Activated CD4-positive, CD25-positive, alpha-beta regulatory T cell treated with anti-CD3 and anti-CD28 coated beads, Interleukin-2, amount 50 U/mL, for 16 hours (primary cell): ENCODE results near the gene SNPH.

ENCODE experiments used
- DNase-seq: peaks from one replicate; pipeline ENCODE4 v3.0.0-alpha.2; 2020; ENCODE audit warnings: low read depth, low spot score

The SNPH gene

DNA sequence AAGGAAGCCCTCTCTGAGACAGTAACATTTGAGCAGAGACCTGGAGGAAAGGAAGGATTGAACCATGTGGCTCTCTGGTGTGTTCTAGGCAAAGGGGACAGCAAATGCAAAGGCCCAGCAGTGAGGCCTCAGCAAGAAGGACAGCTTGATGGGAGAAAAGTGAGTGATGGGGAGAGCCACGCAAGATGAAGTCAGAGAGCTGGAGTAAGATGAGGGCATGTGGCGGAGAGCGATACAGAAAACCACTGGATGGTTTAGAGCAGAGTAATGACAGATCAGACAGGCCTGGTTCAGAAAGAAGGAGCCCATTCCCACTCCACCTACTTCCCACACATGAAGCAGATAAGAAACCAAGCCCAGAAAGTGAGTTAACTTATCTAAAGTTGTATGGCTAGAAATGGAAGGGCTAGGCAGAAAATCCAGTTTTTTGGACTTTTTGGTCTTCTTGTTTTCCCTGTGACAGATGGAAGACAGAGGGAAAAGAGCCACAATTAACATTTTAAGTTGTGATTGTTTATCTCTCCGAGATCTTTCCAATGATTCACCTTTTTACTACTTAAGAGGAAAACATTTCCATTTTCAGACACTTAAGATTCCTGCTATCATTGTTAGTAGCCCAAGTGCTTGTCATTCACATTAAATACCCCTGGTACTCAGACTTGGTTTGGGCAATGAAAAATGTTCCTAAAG is 723 bp upstream of the SNPH start:
- DNase-seq, result no peak

DNA sequence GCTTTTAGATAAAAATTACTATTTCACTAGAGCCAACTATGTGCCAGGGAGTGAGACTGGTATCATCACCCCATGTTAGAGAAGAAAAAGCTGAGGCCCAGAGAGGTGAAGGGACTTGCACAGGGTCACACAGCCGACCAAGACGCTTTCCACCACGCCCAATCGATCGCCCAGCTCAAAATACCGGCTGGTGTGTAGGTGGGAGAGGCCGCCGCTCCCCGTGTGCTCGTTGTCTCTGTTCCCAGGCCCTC is 253 bp upstream of the SNPH start:
- no peak for DNase-seq

DNA sequence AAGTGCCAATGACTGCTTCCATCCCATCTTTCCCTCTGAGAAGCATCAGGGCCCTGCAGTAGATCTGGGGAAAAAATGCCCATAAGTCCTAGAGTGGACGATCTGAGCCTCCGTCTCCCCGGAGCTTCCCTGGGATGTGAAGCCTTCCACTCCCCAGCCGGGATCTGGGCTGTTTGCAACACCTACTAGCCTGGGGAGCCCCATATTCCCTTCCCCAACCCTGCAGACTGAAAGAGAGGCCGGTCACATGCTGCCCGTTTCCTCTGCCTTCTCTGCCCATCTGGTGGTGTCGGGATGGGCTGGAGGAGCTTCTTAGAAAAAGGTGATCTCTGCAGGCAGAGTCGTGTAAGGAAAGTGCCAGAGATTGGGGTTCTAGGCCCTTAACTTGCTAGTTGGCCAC is 1.1 kb downstream of the SNPH start:
- DNase-seq, result no peak

DNA sequence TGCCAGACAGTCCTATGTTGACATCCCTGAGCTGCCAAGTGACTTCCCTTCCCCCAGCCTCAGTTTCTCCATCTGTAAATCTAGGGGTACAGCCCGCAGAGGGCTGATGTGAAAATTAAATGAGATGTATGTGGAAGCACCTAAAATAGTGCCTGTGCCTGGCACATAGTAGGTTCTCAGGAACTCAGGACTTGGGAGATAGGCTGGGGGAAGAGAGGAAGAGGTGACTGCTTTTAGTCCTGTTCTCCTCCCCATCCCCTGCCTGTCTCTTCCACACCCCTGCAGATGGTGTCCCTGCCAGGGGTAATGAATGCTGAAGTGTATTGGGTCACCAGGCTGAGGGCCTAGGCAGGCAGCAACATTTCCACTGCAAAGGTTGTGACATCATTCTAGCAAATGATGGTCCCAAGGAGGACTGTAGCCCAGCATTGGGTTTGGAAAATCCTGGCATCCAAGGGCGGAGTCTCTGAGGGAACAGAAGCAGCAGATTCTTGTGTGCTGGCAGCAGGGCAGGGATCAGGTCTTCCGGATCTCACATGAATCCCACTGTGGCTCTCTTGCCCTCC is 1.8 kb downstream of the SNPH start:
- DNase-seq, result no peak

DNA sequence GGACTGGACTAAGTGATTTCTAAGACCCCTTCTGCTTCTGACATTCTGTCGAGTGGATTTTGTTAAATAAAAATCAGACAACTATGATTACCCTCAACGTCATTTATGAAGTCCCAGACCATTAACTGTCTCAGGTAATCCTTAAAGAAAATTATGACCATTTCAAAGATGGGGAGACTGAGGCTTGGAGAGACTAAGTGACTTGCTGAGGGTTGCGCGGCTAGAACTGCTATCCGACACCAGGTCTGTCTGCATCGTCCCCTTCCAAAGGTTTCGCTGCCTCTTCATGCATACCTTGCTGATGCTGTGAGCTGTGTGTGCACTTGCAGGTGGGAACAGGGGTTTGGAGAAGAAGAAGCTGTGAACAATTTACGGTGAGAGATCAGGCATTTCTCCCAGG is 3.1 kb downstream of the SNPH start:
- no peak for DNase-seq

DNA sequence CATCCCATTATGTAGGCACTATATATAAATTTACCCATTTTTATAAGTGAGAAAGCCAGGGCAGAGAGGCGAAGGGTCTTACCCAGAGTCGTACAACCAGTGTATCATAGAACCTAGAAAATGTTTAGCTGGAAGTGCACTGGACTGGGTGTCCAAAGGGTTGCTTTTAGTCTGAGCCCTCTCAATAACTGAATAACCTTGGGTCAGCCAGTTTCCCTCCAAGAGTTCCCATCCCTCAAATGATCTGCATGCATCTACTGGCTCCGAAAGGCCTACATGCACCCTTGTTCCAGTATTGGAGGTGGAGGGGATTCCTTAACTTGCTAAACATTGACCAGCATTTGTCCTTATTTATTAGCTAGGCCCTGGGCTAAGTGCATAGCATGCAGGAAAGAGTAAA is 3.8 kb downstream of the SNPH start:
- no peak for DNase-seq

DNA sequence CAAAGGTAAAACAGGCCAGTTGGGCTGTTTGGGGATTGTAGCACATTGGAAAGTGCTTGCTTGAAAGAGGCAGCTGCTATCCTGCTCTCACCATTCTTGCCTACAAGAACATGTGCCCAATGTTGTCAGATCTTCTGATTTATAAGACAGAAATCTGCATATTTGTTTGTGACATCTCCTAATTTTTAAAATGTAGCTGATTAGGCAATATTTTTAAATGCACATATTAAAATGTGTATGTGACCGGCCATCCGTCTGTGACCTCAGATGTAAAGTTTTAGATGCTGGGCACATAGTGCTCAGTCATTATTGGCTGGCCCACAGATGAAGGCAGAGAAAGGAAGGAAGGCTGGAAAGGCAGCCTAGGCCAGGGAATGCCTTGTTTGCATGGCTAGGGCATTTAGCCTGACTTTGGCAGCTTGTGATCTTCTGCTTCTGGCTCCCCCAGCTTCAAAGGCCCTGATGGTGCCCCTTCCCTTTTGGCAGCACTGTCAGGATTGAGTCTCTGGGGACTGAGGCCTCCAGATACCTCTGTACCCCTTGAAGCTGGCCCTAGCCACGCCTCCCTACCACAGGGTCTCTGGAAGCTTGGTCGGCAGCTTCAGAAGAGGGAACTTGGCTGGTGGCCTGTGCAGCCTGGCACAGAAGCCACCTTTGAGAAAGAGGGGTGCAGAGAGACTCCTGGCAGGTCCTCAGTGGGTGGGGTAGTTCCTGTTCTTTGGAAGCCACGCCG is 6.4 kb downstream of the SNPH start:
- no peak for DNase-seq

DNA sequence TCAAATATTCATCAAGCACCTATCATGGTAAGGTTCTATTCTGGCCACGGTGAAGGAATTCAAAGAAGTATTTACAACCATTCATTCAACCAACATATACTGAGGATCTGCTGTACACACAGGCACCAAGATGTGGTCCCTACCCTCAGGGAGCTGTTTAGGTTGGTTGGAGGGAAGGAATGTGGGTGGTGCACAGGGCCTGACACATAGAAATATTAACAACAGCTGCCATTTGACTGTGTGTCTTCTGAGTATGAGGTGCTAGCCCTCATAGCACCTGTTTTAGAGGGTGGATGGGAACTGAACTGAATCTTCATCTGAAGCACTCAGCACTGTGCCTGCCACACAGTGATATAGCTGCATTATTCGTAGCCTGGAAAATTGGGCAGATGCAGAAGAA is 7.3 kb downstream of the SNPH start:
- no peak for DNase-seq

DNA sequence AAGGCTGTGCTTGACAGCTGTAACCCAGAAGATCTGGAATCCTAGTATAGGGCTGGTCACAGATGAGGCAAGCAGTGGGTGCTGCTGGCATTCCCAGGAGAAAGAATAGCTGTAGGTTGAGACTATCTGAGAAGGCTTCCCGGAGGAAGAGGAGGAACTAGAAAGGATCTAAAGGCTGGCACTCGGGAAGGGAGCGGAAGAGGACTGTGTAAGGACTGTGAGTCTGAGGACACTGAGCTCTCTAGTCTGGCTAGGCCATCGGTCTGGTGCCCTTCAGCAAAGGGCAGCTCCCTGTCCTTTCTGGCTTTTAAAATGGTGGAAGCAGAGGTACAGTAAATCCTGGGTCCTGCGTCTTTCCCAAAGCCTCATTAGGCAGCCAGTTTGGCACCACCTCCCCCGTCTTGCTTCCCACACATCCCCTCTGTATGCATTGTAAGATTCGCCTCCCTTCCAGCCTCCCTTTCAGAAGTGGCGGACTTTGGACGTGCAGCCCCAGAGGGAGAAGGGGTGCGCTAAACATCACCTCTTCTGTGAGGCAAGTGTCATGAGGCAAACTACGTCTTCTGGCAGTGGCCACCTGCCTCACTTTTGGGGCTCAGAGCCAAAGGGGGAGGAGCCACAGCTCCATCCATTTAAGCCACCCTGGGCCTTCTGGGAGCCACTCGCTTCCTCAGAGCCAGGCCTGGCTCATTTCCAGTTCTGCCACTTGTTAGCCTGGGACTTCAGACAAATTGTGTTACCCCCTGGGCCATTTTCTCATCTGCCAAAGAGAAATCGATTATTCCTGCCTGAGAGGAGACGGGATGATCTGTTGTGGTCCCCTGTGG is 8.6 kb downstream of the SNPH start:
- no peak for DNase-seq

DNA sequence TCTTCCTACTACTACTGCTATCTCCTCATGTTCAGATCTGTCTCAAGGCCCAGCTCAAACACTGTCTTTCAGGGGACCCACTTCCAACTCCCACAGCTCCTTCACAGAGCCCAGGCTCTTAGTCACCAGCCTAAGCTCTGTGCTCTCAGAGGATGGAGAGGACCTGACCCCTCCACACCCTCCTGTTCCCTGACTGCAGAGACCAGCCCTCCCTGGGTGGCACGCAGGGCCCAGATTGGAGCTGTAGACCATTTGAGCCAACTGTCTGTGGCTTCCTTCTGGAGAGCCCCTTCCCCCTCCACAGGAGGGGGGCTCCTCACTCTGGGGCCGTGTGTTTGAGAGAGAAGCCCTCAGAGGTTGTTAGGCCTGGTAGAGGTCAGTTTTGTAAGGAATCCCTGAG is 9.8 kb downstream of the SNPH start:
- DNase-seq, result no peak

DNA sequence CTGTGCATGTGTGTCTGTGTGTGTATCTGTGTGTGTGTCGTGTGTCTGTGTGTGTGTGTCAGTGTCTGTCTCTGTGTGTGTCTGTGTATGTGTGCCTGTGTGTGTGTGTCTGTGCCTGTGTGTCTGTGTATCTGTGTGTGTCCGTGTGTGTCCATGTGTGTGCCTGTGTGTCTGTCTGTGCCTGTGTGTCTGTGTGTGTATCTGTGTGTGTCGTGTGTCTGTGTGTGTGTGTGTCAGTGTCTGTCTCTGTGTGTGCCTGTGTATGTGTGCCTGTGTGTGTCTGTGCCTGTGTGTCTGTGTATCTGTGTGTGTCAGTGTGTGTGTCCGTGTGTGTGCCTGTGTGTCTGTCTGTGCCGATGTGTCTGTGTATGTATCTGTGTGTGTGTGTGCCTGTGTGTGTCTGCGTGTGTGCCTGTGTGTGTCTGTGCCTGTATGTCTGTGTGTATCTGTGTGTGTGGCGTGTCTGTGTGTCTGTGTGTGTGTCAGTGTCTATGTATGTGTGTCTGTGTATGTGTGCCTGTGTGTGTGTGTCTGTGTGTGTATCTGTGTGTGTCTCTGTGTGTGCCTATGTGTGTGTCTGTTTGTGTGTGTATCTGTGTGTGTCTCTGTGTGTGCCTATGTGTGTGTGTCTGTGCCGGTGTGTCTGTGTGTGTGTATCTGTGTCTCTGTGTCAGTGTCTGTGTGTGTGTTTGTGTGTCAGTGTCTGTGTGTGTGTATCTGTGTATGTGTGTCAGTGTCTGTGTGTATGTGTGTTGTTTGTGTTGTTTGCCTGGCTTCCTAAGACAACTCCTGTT is 11.6 kb downstream of the SNPH start:
- no peak for DNase-seq

DNA sequence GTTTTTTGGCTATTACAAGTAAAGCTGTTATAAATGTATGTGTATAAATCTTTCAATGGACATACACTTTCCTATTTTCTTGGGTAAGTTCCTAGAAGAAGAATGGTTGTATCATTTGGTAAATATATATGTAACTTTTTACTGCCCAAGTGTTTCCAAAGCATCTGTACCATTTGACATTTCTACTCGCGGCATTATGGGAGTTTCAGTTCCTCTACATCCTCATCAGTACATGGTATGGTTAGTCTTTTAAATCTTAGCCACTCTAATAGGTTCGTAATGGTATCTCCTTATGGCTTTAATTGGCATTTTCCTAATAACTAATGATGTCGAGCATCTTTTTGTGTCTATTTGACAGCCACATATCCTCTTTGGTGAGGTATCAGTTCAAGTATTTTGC is 12.9 kb downstream of the SNPH start:
- DNase-seq, result no peak

DNA sequence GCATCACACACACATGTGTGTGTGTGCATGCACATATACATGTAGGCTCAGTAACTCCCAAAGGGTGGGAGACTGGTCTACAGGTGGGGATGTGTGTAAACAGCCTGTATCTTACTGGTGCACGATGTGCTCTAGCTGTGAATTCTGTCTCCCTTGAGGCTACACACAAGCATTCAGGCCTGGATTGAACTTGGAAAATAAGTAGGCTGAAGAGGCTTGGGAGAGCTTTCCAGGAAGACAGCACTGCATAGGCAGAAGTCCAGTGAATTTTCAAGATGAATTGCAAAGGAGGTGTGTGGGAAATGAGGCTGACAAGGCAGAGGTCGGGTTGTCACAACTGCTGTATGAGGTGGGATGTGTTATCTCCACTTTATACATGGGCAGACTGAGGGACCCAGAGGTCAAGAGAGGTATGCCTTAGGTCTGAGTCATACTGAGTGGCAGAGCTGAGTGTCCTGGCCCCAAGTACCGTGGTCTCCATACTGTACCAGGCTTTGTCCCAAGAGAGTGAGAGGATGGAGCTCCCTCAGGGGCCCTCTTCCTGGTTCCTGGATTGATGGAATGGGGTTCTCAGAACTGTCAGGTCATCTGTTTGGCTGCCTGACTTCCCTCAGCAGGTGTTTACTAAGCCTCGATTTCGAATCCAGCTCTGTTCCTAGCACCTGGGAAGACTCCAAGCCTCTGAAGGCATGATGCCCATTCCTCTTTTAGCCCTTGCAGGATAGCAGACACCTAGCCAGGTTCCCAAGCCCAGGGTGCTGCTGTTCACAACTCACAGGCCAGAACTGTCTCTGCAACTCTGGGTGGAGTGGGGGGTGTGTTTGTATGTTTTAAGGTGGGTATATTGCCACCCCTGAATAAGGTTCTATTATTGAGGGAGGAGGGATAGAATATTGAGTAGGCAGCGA is 14.4 kb downstream of the SNPH start:
- DNase-seq, result no peak

DNA sequence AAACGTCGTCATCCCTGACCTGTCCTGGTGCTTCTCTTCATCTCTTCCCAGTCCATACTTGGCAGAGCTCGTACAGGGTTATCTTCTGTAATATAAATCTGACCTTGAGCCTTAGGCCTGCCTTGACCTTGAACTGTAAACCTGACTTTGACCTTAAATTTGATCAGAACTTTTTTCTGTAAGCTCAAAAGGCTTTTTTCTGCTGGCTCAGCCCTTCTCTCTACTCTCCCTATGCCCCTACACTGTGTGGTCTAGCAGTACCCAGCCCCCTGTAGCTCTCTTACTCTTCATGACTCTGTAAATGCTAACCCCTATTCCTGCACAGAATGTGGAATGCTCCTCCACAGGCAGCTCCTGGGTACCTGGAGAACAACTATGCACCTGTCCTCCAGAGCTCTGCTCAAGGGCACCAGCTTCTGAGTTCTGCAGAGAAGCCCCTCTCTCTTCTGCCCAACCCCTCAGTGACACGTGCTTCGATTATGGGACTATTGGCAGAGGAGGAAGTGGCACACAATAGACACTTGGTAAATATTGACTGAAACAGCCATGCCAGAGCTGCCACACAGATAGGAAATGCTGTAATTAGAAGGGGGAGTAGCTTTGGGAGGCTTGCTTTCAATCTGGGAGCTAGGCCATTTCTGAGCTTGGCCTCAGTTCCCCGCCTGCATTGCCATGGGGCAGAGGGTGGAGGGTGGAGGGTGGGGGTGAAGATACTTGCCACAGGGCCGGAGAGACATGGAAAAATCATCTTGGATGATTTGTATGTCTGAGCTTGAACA is 15.4 kb downstream of the SNPH start:
- DNase-seq, result no peak

DNA sequence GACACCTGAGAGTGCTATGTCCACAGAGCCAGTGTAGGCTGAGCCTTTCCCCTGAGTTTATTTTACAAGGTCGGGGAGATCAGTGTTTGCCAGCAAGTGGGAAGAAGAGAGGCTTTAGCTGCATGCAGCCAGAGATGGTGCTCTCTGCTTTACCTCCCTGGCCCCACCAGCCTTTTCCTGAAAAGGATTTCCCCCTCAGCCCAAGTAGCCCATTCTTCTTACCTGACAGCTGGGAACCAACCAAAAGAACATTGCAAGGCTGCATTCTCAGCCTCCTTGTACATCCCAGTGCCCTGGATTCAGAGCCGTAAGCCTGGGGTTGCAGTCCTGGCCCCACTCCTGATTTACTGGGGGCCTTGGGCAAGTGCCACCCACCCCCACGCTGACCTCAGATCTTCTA is 16.9 kb downstream of the SNPH start:
- DNase-seq, result no peak

DNA sequence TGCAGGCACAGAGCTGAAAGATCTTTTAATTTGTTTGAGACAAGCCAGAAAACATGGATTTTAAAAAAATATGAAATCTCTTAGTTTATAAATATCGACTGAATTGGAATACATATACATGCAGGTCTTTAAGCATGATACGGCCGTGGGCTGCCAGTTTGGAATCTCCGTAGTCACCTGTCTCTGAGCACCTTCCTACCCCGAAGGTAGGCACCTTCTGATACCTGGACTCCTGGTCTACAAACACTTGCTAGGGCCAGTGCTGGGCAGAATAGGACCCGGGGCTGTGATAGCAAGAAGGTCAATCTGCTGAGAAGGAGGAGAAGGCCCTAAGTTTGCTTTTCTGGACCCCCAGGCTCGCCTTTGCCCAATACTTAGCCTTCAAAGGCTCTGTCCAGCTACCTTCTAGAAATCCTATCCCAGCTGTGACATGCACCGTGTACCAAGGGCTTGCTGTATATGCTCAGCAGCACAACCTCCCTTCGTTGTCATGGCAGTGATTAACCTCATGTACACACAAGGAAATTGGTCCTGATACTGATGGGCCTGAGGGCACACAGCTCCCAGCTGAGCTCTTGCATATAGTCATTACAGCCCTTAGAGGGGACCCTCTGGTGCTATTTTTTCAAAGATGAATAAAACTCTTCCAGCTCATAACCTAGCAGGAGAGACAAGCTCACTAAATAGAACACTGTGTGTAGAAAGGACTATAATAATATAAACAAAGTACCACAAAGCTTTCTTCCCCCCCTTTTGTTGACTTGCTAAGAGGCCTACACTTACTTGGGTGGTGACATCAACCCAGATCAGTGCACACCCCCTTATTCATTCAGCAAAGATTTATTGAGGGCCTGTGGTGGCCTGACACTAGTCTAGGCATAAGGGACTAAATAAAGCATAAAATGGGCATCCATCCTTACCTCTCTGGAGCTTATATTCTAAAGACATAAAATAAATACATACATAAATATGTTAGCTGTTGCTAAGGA is 17.7 kb downstream of the SNPH start:
- DNase-seq, result no peak

DNA sequence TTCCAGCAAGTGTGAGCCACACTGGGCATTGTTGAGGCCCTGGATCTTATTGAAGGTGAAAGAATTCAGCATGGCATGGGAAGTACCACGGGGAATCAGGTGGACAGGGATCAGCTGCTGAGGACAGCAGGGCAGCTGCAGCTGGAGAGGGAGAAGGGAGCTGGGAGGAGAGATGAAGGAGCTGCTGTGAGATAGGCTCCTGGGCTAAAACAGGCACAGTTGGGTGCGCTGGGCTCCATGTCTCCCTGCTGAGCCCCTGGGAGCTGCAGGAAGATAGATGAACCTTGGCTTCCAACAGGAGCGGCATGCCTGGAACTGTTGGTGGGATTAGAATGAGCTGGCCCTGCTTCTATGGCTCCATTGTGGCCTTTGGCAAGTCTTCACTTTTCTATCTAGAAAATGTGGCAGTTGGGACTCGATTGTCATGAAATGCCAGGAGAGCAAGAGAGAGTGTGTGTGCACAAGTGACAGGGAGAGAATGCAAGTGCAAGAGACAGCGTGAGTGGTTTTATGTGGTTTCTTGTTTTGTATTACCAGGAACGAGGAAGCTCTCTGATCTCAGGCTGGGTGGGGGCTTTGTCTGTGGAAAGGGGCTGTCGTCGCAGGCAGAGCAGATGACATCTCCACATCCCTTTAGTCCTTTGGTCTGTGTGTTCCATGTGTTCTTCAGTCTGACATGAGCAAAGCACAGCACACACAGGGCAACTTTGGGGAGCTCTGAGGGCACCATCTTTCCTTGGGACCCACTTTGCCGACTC is 20.4 kb downstream of the SNPH start:
- no peak for DNase-seq

DNA sequence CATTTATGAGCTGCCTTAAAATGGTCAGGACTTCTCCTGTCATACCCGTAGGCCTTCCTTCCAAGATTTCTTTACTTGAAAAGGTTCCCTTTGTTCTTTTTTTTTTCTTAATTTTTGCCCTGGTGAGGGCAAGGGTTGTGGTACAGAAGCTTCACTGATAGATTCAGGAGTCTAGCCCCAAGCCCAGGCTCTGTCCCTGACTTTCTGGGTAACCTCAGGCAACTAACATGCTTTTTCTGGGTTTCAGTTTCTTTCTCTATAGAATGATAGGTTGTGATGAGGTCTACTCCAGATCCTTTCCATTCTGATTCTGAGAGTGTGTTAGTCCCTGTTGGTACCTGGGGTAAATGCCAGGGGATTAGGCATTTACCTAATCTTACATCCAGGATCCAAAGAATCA is 21.2 kb downstream of the SNPH start:
- DNase-seq, result no peak
